ENCODE data around the gene STXBP4.

DNA sequence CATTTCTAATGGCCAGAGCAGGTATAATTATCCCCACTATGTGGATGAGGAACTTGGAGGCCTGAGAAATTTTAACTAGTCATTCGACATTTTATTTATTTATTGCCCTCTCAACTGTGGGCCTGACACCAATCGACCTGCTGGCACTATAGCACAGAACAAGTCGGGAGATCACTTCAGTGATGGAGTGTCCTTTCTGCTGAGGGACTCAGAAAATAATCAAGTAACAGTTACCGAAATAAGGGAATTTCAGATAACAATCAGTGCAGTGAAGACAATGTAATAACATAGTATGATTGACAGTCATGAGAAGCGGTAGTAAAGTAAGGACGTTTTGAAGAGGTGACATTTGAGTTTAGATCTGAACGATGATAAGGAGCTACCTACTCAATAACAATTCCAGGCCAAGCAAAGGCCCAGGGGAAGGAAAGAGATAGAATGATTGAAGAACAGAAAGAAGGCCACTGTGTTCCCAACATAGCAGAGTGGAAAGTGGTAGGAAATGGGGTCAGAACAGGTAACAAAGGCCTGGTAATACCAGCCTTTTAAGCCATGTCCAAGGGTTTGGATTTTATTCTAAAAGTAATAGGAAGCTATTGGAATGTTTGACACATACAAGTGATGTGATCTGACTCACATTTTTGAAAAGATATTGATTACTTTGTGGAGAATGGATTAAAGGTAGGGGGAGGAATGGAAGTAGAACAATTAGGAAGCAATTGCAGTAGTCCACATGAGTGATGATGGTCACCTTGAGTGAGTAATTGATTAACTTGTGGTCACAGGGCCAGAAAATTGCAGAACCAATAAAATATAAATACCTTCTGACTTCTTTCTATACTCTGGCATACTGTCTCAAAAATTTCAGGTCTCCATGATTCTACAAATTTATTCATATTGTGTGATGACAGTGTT lies 1.4 kb downstream of the STXBP4 start:
- TF ChIP-seq FOXP2 (optimal IDR thresholded peaks at IDR 0.05; ENCODE audit: borderline replicate concordance, extremely low read depth, extremely low read length, insufficient read depth) (no peak), POLR2AphosphoS5 (IDR thresholded peaks at IDR 0.05; ENCODE audit: low read depth, low read length) (no peak), TAF1 (IDR thresholded peaks at IDR 0.05; ENCODE audit: borderline replicate concordance, insufficient read depth, low read length) (no peak)
- TF ChIP-seq, protein P1, sequence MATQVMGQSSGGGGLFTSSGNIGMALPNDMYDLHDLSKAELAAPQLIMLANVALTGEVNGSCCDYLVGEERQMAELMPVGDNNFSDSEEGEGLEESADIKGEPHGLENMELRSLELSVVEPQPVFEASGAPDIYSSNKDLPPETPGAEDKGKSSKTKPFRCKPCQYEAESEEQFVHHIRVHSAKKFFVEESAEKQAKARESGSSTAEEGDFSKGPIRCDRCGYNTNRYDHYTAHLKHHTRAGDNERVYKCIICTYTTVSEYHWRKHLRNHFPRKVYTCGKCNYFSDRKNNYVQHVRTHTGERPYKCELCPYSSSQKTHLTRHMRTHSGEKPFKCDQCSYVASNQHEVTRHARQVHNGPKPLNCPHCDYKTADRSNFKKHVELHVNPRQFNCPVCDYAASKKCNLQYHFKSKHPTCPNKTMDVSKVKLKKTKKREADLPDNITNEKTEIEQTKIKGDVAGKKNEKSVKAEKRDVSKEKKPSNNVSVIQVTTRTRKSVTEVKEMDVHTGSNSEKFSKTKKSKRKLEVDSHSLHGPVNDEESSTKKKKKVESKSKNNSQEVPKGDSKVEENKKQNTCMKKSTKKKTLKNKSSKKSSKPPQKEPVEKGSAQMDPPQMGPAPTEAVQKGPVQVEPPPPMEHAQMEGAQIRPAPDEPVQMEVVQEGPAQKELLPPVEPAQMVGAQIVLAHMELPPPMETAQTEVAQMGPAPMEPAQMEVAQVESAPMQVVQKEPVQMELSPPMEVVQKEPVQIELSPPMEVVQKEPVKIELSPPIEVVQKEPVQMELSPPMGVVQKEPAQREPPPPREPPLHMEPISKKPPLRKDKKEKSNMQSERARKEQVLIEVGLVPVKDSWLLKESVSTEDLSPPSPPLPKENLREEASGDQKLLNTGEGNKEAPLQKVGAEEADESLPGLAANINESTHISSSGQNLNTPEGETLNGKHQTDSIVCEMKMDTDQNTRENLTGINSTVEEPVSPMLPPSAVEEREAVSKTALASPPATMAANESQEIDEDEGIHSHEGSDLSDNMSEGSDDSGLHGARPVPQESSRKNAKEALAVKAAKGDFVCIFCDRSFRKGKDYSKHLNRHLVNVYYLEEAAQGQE (IDR thresholded peaks at IDR 0.05; ENCODE audit: insufficient read depth in 1 of 2, low read depth in 2 of 2, low read length in 2 of 2) = no peak
